Measurements from ENCODE around the gene ZSWIM8.
"Not testable (repeated sequence)": the region's sequence is repeated elsewhere in the genome, so short reads cannot be mapped to it uniquely, and the experiment has no call there.

ZSWIM8 gene

DNA sequence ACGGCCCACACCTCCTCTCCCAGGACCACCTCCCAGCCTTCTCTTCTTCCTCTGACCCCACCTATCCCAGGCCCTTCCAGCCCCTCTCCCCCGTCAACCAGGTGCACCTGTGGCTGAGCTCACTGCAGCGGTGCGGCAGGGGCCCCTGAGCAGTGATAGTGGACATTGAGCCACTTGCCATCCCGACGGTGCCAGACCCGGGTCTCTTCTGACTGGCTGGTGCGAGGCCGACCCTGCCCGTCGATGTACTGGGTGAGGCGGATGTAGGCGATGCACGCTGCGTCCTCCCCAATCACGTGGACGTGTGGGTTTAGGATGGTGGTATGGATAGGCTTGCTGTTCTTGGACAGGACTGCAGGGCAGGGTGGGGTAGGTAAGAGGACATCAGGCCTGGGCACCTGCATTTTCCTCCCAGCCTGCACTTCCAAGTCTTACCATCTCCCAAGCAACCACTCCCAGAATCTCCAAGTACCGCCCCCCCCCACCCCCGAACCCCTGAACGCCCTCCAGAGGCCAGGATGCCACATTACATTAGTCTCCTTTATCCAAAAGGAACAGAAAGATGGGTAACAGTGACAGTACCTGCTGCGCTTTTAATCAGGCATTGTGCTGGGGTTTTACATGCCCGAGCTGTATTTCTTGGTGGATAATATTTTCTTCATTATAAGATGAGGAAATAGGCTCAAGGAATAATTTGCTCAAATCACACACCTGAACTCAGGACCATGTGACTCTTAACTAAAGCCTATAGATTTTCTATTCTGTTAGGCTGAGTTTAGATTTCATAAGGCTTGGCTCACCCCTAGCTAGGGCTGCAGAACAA is 29.7 kb downstream of the ZSWIM8 start:
- peak; percentile 57 to 60 for DNase-seq

DNA sequence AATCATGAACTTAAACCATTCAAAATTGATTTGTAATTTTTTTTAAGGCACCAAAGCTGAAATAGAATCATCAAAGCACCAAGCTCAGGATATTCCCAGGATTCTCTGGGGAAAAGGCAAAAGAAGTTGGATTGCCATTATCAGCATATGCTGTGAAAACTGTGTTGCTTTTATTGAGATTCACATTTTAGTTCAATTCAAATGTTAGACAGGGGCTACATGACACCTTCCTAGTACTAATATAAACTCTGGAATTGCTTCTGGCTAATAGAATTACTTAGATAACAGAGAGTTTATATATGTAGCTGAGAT is 30.3 kb downstream of the ZSWIM8 start:
- DNase-seq: no peak

DNA sequence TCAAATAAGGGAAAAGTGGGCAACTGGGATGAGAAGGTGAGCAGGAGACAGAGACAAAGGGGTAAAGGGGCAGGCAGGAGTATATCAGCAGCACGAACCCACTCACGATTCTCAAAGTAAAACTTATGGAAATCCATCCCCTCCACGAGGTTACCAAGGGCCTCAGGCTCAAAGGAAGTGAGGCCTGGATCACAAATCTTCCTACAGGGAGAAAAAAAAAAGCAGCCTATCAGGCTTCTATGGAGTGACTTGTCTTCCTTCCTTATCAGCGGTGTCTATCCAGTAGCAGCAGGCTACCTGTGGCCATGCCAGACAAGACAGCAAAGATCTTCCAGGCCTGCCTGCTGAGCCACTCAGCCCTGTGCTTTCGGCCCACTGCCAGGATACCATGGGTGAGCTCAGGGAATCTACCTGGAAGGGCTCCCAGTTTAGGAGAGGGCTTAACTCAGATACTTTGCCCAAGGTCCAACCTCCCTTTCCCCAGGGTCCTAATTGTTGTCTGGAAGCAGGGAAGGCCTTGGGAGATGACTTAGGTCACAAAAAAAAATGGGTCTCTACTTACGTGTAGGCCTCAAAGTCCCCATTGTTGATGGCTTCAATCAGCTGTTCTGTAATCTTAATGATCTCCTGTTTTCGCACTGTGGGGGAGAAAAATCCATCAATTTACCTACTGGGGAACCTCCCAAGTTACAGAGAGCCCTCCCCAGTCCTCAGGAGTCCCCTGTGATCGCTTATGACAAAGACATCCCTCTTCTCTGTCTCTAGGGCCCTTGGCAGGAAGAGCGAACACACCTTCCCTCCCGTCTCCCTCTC is 31.7 kb downstream of the ZSWIM8 start:
- DNase-seq: no peak

DNA sequence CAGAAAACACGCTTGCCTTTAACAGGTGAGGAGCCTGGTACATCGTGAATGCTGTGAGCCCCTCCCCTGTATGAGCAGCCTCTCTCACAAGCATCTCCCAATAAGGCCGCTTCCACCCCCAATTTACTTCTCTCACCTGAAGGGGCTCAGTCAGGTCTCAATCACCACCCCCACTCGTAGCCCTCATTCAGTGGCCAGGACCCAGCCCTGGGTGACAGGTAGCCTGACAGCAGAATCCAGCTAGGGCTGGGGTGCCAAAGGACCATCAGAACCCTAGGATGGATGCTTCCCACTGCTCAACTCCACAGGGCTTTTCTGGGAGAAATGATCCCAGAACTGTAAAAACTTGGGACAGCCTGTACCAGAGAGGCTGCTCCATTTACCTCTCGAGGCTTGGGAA is 32.4 kb downstream of the ZSWIM8 start:
- DNase-seq: no peak

DNA sequence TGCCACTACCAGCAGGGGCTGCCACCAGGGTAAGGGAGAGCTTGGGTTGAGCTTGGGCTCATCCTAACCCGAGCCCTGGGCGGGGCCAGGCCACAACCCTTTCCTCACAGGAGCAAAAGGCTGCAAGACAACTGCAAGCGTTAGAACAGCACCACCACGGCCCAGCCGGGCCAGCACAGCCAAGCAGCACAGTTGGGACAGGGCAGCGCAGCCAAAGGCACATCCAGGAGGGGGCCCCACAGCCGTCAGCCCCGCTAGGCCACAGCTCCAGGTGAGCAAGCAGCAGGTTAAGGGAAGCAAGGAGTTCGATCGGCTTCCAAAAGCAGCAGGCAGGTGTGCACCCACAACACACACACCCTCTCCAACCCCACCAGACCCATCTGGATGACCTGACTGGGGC is 33.0 kb downstream of the ZSWIM8 start:
- DNase-seq: no peak

DNA sequence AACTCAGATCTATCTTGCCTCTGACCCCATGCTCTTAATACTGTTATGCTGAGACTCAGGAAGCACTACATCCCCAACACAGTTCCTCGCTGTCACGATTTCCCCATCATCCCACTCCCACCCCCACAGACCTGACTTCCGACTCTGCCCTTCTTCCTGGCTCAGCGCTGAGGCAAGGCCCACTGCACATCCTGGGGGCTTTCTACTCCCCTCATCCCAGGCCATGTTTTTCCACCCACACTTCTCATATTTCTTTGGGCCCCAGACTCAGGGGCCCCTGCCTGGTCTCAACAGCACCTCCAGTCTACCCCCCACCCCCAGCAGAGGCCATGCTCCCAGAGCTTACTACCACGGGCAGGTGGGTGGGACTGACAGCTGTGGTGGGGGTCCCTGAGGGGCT is 33.7 kb downstream of the ZSWIM8 start:
- peak; percentile 91 to 92 for DNase-seq

DNA sequence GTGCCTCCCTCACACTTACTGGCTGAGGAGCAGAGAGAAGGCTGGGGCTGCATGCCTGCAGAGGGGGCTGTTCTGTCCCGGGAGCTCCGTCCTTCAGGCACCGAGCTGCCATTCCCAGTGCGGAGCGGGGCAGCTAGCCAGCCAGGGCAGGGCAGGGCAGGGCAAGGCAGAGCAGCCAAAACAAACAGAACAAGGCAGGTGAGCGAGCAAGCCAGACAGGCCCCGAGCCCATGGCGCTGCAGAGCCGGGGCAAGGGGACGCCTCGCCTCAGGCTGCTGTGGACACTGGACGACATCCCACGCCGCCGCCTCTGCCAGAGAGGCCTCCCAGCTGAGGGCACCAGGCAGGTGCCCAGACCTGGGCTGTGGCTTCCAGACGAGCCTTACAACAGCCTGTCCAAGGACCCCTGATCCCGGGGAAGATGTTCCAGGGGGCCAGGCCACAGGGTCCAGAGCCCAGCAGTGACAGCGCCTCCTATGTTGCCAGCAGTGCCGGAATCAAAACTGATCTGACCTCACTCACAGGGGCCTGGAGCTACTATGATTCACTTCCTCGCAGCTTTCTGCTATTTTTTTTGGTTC is 34.2 kb downstream of the ZSWIM8 start:
- DNase-seq: peak; percentile 85 to 88

DNA sequence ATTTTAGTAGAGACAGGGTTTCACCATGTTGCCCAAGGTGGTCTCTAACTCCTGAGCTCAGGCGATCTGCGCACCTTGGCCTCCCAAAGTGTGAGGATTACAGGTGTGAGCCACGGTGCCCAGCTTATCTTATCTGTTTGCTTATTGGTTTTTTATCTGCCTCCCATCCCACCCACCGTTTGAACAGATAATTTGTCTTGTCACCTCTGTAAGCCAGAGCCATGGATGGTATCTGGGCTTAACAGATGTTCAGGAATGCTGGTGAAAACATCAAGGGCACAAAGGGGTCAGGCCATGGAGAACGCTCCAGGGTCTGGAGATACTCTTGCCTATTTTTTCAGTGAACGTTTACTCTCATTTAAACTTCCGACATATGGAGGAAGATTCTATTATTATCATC is 38.0 kb downstream of the ZSWIM8 start:
- DNase-seq: no peak

DNA sequence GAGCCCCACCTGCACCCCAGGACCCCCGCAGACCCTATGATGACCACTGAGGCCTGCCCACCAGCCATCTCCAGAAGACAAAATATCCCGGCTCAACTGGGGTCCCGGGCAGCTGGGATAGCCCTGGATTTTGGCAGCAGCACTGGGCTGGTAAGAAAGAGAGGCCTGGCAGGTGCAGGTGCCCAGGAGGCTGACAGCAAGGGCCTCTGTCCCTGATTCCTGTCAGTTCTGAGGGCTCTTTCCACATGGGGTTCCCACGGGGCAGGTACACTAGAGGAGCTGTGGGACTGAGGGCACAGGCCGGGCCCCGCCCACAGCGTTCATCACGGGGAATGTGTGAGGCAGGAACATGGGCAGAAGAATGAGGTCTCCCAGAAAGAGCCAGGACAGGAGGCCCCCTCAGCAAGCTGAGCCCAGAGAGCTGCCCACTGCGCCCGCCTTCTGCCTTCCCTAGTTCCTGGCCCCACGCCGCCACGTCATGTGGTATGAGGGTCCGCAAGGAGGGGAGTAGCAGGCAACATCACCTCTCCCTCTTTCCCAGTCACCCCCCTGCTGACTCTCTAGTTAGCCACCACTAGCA is 38.8 kb downstream of the ZSWIM8 start:
- no peak for DNase-seq

DNA sequence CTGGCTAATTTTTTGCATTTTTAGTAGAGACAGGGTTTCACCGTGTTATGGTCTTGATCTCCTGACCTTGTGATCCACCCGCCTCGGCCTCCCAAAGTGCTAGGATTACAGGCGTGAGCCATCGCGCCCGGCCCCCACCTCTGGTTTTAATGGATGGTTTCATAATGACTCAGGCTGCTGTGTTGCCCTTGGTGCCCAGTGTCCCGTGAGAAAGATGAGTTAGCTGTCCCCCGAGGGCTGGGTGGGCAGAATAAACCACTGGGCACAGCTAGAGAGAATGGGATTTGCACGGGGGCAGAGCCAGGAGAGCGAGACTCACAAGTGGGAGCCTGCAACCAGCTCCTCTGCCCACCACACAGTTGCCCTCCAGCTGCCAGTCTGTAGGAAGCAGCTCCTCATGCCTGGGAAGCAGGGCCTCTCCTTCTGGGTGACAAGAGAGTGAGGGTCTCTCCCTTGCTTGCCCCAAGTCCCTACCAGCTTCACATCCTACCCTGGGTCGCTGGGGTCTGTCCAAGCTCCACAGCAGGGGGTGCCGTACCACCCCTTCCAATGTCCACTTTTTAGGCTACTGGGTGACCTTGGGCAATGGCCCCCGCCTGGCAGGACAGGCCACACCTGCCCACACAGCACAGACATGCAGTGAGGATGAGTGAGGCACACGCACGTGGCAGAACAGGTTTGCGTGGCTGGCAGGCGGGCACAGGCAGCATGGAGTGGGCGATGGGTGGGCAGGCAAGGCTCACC is 42.1 kb downstream of the ZSWIM8 start:
- no peak for DNase-seq

DNA sequence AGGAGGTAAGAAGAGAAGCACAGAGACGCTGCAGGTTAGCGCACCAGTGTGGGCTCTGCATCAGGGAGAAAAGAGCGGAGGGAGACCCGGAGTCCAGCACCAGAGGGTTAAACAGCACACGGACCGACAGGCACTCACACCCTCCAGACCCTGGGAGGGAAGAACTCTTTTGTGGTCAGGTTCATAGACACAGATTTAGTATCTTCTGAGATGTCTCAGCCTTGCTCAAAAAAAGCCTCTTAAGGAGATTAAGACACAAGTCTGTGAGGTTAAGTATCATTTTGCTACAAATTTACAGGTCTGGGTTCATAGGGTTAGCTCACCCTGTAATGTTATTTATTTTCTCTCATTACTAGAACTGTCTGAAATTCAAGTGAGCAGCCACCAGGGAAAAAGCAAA is 42.8 kb downstream of the ZSWIM8 start:
- DNase-seq: no peak

DNA sequence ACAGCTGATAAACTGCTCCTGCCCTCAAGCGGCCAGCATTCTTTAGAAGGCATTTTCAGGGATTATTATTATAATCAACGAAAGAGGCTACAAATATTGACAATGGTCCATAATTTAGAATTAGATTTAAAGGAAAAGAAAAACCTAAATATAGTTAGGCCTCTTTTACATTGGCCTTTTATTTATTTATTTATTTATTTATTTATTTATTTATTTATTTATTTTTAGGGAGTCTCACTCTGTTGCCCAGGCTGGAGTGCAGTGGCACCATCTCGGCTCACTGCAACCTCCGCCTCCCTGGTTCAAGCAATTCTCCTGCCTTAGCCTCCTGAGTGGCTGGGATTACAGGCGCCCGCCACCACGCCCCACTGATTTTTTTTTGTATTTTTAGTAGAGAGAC is 43.7 kb downstream of the ZSWIM8 start:
- not testable (repeated sequence) for DNase-seq

DNA sequence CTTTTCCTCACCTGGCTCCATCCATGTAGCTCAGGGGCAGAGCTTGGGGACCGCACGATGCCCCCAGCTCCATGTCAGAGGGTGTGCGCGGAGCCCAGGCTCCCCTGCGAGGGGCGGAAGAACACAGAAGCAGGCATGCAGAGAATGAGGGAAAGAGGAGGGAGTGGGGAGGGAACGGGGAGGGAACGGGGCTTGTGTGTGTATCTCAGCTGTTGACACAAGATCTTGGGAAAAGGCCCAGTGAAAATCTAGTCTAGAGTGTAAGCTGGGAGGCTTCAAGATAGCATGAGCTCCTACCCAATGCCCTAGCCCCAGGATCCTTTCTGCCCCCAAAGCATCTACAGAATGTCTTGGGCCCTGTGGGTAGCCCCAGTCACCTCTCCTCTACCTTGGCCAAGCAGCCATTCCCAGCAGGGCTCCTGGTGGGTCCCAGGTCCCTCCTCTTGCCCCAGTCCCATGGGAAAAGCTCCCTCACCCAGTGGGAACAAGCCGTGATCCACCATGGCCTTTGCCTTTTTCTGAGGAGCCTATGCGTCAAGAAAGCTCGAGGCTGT is 51.1 kb downstream of the ZSWIM8 start:
- no peak for DNase-seq

DNA sequence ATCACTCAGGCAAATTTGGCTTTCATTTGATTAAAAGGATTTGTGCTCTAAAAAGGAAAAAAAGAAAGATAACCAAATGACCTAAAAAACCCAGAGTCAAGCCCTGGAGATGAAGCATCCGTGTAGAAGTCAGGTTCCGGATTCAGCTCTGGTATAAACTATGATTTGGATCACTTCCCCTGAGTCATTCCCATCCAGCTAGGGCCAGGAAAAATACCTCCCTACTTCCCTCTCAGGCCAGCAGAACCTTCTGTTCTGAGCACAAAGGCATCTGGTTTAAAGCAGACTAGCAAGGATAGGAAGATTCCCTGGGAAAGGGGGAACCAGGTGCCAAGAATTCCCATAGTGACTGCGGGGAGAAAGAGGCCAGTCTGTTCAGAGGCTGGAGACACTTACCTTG is 51.7 kb downstream of the ZSWIM8 start:
- no peak for DNase-seq

DNA sequence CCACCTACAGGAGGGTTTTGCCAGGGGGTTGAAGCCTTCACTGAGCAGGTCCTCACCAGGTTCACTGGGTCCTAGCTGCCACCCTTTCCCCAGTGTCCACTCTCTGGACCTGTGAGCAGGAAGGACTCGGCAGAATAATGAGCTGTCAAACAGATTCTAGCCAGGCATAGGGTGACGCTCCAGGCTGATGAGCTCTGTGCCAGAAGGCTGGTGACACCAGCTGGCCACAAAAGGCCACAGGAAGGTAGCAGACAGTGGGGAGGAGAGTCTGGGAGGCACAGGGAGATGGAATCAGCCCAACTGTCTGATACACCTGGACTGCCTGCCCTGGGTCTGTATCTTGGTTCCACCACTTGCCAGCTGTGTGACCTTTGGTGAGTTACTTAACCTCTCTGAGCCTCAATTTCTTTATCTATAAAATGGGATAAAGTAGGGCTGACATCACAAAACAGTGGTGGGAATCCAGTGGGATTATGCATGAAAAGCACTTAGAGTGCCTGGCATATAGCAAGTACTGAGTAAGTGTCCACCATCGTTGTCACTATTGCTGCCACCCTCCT is 52.7 kb downstream of the ZSWIM8 start:
- DNase-seq: no peak

DNA sequence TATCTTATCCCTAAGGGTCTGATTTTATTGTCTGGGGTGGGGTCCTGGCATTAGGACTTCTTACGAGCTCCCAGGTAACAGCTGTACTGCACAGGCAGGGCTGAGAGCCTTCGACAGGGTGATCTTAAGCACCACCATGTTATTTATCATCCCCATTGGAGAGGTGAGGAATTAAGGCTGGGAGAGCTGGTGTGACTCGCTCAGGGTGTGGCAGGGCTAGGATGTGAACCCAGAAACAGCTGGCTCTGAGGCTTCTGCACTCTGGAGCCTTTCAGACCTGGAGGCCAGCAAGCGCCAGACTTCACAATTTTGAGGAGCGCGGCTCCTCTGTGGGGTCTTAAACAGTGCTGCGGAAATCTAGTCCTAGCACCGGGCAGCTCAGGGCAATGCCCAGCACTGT is 53.4 kb downstream of the ZSWIM8 start:
- DNase-seq: no peak

DNA sequence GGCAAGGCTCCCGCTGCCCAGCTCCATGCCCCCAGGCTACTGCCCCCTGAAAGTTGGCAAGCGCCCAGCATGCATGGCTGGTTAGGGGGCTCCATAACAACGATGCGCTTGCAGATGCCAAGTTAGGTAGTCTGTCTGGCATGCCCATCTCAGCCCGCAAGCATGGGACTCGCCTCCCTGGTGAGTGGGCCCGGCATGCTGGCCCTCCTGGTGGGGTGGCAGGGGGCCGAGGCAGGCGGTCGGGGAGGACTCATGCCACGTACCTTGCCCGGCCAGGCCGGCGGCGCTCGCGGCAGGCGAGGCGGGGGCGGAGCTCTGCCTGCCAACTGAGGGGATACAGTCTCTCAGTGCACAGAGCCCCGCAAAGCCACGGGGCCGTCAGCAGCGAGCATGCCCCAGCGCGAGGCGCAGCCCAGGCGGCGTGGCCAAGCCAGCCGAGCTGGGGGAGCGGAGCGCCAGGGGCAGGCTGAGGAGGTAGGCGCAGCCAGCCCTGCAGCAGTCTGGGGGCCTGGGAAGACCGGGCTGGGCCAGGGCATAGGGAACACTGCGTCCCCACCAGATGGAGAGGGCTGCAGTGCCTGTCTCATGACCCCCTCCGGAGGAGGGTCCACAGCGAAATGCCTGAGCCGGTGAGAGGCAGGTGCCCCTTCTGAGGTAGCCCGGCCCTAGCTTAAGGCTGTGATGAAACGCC is 54.0 kb downstream of the ZSWIM8 start:
- DNase-seq: no peak

DNA sequence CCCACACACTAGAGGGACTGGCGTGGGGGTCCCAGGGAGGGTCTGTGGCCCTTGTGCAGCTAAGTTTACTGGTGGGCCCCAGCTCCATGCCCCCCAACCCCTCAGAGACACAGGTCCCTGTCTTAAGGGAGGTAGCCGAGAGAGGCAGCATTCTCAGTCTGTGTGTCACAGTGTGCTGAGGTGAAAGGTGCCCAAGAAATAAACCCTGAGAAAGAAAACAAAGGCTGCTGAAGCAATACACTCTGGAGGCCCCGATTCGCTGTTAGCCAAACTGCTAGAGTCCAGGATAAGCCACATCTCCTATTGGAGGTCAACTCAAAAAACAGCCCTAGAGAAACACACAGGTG is 54.6 kb downstream of the ZSWIM8 start:
- no peak for DNase-seq

DNA sequence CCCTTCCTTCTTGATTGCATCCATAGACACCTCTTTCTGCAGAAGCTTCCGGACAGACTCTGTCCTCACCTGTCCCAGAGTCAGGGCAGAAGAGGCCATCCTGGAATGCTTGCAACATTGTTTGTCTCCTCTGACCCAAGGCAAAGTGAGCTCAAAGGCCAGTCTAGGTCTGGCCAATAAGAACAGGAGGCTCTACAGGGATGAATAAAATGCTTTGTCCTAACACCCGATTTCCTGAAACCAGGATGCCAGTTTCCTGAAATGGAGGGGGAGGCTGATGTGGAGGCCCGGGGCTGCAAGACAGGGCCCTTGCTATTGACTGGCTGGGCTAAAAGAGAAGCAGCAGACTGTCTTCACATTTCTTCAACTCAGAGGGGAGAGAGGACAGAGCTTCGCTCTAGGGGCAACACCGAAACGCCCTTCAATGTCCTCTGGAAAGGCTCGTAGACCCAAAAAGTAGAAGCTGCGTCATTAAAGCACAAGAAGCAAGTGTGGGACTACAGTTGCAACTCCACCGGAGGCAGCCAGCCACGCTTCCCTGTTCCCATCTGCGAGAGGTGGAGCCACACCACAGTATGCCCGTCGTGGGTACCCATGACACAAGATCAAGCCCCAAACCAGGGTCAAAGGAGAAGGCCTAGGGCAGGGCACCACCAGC is 55.1 kb downstream of the ZSWIM8 start:
- DNase-seq: no peak

DNA sequence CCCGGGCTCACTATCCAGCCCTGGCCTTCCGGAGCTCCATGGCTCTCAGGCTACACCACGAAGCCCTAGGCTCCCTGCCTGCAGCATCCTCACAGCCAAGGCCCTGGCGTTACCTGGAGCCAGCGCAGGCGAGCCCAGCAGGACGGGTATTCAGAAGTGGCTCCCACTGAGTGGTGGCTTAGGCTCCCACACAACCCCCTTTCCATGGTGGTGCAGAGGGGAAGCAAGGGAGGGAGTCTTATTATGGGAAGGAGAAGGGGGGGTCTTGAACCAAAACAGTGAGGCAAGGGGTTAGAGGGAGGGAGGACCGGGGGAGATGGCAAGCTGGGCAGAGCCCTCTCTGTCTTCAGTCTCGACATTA is 55.6 kb downstream of the ZSWIM8 start:
- DNase-seq: no peak

DNA sequence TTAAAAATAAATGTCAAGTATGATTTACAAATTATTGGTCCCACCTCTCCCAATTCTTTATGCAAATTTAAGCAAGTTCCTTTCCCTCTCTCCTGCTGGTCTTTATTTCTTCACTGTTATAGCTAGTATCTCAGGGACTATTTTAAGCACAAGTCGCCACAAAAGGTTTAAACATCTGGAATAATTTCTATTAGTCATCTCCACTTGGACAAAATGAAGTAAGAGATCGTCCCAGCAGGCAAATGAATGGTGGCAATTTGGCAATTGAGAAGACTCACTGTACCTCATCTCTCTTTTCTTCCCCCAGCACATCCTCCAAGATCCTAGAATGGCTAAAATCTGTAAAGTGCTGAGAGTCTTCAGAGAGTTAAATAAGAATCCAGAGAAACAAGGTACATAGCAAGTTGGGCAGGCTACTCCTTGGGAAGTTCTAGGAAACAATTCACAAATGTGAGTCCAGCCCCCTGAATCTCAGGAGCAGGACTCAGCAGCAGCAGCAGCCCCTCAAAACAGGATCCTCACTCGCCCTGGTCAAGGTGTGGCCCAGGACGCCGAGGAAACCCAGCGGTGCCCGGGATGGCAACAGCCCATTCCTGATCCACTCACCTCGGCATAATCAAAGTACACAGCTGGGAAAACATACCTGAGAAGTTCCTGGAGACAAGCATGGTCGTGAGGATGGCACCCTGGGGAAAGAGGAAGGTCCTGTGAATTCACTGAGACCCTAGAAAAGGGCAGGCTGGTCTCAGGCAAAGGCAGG is 56.3 kb downstream of the ZSWIM8 start:
- no peak for DNase-seq
